ENCODE results near the gene GMPPA. TPM values are rescaled to one million over a fixed set of nuclear protein-coding genes. Genes with fewer than 3 reads are reported as not detected.

Gene GMPPA
- polyA plus RNA-seq, 2 of the 4 experiments (the other 2 are of a cell fraction), result 36.2 to 46.2 TPM

DNA sequence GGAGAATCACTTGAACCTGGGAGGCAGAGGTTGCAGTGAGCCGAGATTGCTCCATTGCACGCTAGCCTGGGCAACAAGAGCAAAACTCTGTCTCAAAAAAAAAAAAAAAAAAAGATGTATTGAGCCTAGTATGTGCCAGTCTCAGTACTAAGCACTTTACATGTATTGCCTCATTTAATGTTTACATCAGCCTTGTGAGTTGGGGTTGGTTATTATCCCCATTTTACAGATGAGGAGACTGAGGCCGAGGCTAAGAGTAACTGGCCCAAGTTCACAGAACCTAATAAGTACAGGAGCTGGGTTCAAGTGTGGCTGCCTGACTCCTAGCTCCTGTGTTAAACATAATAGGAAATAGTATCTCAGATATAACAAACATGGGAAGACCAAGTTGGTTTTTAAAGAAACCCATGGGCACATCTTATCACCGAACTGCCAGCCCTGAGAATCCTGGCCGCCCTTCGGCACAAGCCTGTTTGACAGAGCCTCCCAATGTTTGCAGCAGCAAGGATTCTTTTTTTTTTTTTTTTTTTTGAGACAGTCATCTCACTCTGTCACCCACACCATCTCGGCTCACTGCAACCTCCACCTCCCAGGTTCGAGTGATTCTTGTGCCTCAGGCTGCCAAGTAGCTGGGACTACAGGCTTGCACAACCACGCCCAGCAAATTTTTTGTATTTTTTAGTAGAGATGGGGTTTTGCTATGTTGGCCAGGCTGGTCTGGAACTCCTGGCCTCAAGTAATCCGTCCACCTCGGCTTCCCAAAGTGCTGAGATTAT is 24.2 kb upstream of the GMPPA start:
- Histone ChIP-seq H3K4me2 (no peak overlapping the region), H3K9me3 (no peaks in the 10 kb centered on the region), H3K4me1 (peaks cover 9% of the 10 kb centered on the region), H3K4me3 (no peak overlapping the region), H3K27ac (no peak overlapping the region)
- ATAC-seq (no peak), DNase-seq (ENCODE audit: low read depth in 1 of 2, low spot score in 1 of 2) (no peak), FAIRE-seq (no peak)
- POLR2A ChIA-PET, result no interaction called here
- TF ChIP-seq ZNF302 (CRISPR knock-in tag; IDR thresholded peaks at IDR 0.05), result no peak
- TF ChIP-seq RNF2 (IDR thresholded peaks at IDR 0.05; ENCODE audit: borderline replicate concordance, low read depth), result no peak
- TF ChIP-seq GATA3 (IDR thresholded peaks at IDR 0.05; ENCODE audit: borderline replicate concordance), result no peak
- no peak for TF ChIP-seq KDM1A (IDR thresholded peaks at IDR 0.05; ENCODE audit: low read depth)
- TF ChIP-seq CEBPB (IDR thresholded peaks at IDR 0.05), result no peak
- no peak for TF ChIP-seq HOXA7 (CRISPR knock-in tag; IDR thresholded peaks at IDR 0.05)
- no peak for TF ChIP-seq CBX8 (IDR thresholded peaks at IDR 0.05)
- WGBS (ENCODE audit: missing lambda C conversion rate), result 71% methylated on average over 11 of the region's 11 CpGs
- CTCF ChIA-PET, result interaction anchor here (0.6 to 89.4 kb wide), 8 partner anchors 5 to 117 kb away, joined by 4 to 3291 read pairs (median 6); partner anchors contain the start of genes ASIC4, CHPF, GMPPA and SPEG

DNA sequence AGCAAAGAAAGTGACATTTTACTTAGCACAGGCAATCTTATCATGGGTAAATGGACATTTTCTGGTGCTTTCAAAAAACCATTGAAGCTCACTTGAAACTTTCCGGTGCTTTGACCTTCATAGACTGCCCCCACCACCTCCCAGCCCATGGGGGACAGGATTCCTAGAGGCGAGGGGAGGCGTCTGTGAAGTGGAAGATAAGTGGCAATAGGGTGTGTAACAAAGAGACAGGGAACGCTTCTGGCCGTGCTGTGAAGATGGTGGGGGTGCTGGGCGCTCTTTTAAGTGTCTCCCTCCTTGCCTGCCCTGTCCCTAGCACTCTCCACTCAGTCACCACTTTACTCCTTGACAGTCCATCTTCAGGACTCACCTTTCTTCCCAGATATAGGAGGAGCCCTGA is 23.4 kb upstream of the GMPPA start:
- 67% methylated on average over 6 of the region's 6 CpGs for WGBS (ENCODE audit: missing lambda C conversion rate)
- DNase-seq (ENCODE audit: low read depth in 1 of 2, low spot score in 1 of 2), result no peak
- POLR2A ChIA-PET, result no interaction called here
- no peak overlapping the region for H3K4me2 ChIP-seq
- no peaks in the 10 kb centered on the region for H3K9me3 ChIP-seq
- CTCF ChIA-PET, result interaction anchor here (0.5 to 89.4 kb wide), 9 partner anchors 5 to 417 kb away, joined by 3 to 3291 read pairs (median 4); partner anchors contain the start of genes ASIC4, CHPF, GMPPA and SPEG
- no peak for FAIRE-seq
- TF ChIP-seq ZFP36 (IDR thresholded peaks at IDR 0.05; ENCODE audit: borderline replicate concordance, partially characterized antibody) (no peak), FOXS1 (CRISPR knock-in tag; IDR thresholded peaks at IDR 0.05) (no peak), RCOR1 (IDR thresholded peaks at IDR 0.05; ENCODE audit: low read depth, low read length) (no peak), SMC3 (IDR thresholded peaks at IDR 0.05) (no peak), MAZ (IDR thresholded peaks at IDR 0.05; ENCODE audit: borderline replicate concordance, low read depth, low read length) (no peak), CHD4 (IDR thresholded peaks at IDR 0.05; ENCODE audit: borderline replicate concordance) (no peak), CHD2 (IDR thresholded peaks at IDR 0.05; ENCODE audit: low read length, partially characterized antibody) (no peak), ESRRA (IDR thresholded peaks at IDR 0.05; ENCODE audit: borderline replicate concordance, low read length) (no peak), ZNF302 (CRISPR knock-in tag; IDR thresholded peaks at IDR 0.05) (no peak), POLR2AphosphoS2 (conservative IDR thresholded peaks at IDR 0.05; ENCODE audit: low read length) (no peak), ZC3H11A (IDR thresholded peaks at IDR 0.05) (no peak), SREBF2 (IDR thresholded peaks at IDR 0.05) (no peak), BHLHE40 (IDR thresholded peaks at IDR 0.05; ENCODE audit: low read depth, low read length) (no peak), EP300 (IDR thresholded peaks at IDR 0.05) (no peak), CBX2 (IDR thresholded peaks at IDR 0.05; ENCODE audit: borderline replicate concordance, low read depth) (no peak)
- TF ChIP-seq, protein P1, sequence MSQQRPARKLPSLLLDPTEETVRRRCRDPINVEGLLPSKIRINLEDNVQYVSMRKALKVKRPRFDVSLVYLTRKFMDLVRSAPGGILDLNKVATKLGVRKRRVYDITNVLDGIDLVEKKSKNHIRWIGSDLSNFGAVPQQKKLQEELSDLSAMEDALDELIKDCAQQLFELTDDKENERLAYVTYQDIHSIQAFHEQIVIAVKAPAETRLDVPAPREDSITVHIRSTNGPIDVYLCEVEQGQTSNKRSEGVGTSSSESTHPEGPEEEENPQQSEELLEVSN (IDR thresholded peaks at IDR 0.05; ENCODE audit: borderline replicate concordance, low read depth), result no peak
- TF ChIP-seq, protein P2, sequence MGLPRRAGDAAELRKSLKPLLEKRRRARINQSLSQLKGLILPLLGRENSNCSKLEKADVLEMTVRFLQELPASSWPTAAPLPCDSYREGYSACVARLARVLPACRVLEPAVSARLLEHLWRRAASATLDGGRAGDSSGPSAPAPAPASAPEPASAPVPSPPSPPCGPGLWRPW (IDR thresholded peaks at IDR 0.05), result no peak
- no peak for ATAC-seq
- H3K27ac ChIP-seq, result no peak overlapping the region
- H3K4me3 ChIP-seq, result no peak overlapping the region
- H3K4me1 ChIP-seq, result peaks cover 5% of the 10 kb centered on the region; the same call in 2 of the 3 replicates

Measured in A549 (cell line).